CD4-positive, CD25-positive, alpha-beta regulatory T cell (primary cell): ENCODE results near the gene AXIN2. TPM values are rescaled to one million over a fixed set of nuclear protein-coding genes. Genes with fewer than 3 reads are reported as not detected.

Experiments
- ATAC-seq, 2 donors: fragments of 150-1000 bp; cut with Tn5 transposase; one replicate each; pipeline ENCODE4 v1.10.0; 2021; ENCODE audit warnings: low read depth in 2 of 2, moderate number of reproducible peaks in 2 of 2, moderate library complexity in 1 of 2
- DNase-seq, 3 donors: peaks; one replicate each; pipeline versions ENCODE4 v3.0.0 to v3.0.0-alpha.2; 2012 to 2022; ENCODE audit warnings: mixed read lengths in 1 of 3
- H3K27ac ChIP-seq: one replicate; pipeline ENCODE4 v1.7.0; 2013; ENCODE audit warnings: mild to moderate bottlenecking, low read length; ENCODE audit not compliant: insufficient read depth, poor library complexity, severe bottlenecking
- H3K27me3 ChIP-seq: one replicate; pipeline ENCODE4 v1.7.0; 2013; ENCODE audit warnings: low read length; ENCODE audit not compliant: control insufficient read depth, insufficient read depth
- H3K36me3 ChIP-seq: one replicate; pipeline ENCODE4 v1.7.0; 2013; ENCODE audit warnings: mild to moderate bottlenecking, low read length, moderate library complexity; ENCODE audit not compliant: control insufficient read depth, insufficient read depth
- H3K4me1 ChIP-seq: 2 replicates; pipeline ENCODE4 v1.7.0; 2013; ENCODE audit warnings: mild to moderate bottlenecking, low read length; ENCODE audit not compliant: insufficient read depth, control insufficient read depth, poor library complexity, severe bottlenecking
- H3K4me3 ChIP-seq: one replicate; pipeline ENCODE4 v1.7.0; 2013; ENCODE audit warnings: low read depth, mild to moderate bottlenecking, low read length, moderate library complexity
- H3K9me3 ChIP-seq, 2 experiments: 1 replicate in 1 of 2; 2 replicates in 1 of 2; pipeline ENCODE4 v1.7.0; 2013; ENCODE audit warnings: low read length in 2 of 2, mild to moderate bottlenecking in 1 of 2, moderate library complexity in 1 of 2; ENCODE audit not compliant: control insufficient read depth in 2 of 2
- H3K27ac Mint-ChIP-seq, 3 donors: one replicate each; pipeline ENCODE4 v1.8.0; 2020 to 2022; ENCODE audit warnings: mild to moderate bottlenecking in 3 of 3, mixed read lengths in 3 of 3, moderate library complexity in 2 of 3
- H3K27me3 Mint-ChIP-seq: one replicate; pipeline ENCODE4 v1.8.0; 2022; ENCODE audit warnings: mild to moderate bottlenecking, mixed read lengths
- H3K36me3 Mint-ChIP-seq: one replicate; pipeline ENCODE4 v1.8.0; 2020; ENCODE audit warnings: mixed read lengths
- H3K4me1 Mint-ChIP-seq, 4 donors: one replicate each; pipeline ENCODE4 v1.8.0; 2020 to 2022; ENCODE audit warnings: mixed read lengths in 4 of 4, mild to moderate bottlenecking in 1 of 4
- H3K4me3 Mint-ChIP-seq, 4 donors: one replicate each; pipeline ENCODE4 v1.8.0; 2020 to 2022; ENCODE audit warnings: mild to moderate bottlenecking in 4 of 4, mixed read lengths in 4 of 4, moderate library complexity in 3 of 4
- H3K9me3 Mint-ChIP-seq, 7 donors: one replicate each; pipeline ENCODE4 v1.8.0; 2020 to 2022; ENCODE audit warnings: mixed read lengths in 7 of 7, mild to moderate bottlenecking in 3 of 7, moderate library complexity in 2 of 7
- polyA plus RNA-seq, 4 donors: library from polyadenylated mRNA; unstranded; fragments of 300-500 nt; fragmentation: Illumina TruSeq; gene quantifications; one replicate each; pipeline ENCODE4 v1.2.3, GENCODE V29; 2021
- total RNA-seq: library from RNA; stranded (reverse); gene quantifications from one replicate; pipeline ENCODE4 v1.2.3, GENCODE V29; 2022

The AXIN2 gene
- total and polyA plus RNA-seq, 5 donors from 2014 or later = 0.80 to 17.9 (median 2.0) TPM

DNA sequence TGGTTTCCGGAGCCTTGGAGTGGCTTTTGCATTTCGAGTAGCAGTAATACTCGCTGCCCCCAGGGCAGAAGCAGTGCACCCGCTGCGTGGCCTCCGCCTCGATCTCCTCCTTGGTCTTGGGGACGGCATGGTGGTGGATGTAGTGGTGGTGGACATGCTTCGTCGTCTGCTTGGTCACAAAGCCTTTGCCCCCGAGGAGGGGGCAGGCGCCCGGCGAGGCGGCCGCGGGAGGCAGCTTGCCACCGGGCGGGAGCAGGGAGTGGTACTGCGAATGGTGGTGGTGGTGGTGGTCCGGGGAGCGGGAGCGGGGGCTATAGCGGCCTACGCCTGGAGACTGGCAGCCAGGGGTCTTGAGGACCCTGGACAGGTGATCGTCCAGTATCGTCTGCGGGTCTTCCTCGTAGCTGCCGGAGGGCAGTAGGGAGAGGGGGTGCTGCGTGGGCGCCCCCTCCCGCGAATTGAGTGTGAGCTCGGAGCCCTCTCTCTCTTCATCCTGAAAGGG, 24.1 kb downstream of the AXIN2 start:
- no peak overlapping the region for H3K27ac Mint-ChIP-seq
- H3K36me3 ChIP-seq = peaks cover 5% of the 10 kb centered on the region
- no peak overlapping the region for H3K27ac ChIP-seq
- H3K9me3 Mint-ChIP-seq = peaks cover 0 to 1% (median 0%) of the 10 kb centered on the region in 7 donors
- ATAC-seq (no peak), DNase-seq (no peak)
- H3K4me3 Mint-ChIP-seq = no peak overlapping the region
- no peaks in the 10 kb centered on the region for H3K4me1 ChIP-seq
- H3K27me3 ChIP-seq = no peaks in the 10 kb centered on the region
- H3K9me3 ChIP-seq = no peaks in the 10 kb centered on the region
- H3K4me3 ChIP-seq = no peak overlapping the region
- H3K27me3 Mint-ChIP-seq = no peaks in the 10 kb centered on the region
- H3K36me3 Mint-ChIP-seq = peaks cover 28% of the 10 kb centered on the region
- peaks cover 0 to 17% (median 1%) of the 10 kb centered on the region in 4 donors for H3K4me1 Mint-ChIP-seq

DNA sequence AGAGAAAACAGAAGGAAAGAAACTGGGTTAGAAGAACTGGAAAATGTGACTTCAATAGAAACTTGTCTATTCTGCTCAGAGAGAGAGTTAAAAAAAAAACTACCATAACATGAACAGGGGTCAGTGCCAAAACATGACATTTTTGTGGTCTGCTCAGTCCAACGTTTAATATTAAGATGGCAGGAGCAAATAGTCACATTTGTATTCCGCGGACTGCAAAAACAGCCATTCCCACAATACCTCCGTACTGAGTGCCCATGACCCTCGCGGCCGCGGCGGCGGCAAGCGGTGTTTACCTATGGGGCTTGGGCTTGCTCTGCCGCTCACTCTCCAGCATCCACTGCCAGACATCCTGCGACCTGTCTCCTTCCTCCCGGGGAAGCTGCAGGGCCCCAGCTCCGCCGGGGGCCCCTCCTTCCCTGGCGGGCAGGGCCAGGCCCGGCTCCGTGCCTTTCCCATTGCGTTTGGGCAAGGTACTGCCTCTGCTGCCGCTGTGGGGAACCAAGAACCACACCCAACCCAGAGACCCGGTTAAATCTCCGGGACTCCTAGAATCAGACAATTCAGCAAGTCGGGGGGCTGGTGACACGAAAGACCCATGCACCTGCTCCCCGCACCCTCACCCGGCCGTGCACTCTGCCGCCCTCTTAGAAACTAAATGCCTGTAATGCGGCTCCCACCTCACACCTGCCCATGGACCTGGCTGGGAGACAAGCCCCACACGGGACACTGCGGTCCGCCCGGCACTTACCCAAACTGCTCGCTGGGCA, 24.7 kb downstream of the AXIN2 start:
- Mint-ChIP-seq H3K36me3 (peaks cover 34% of the 10 kb centered on the region), H3K27me3 (no peaks in the 10 kb centered on the region), H3K27ac (no peak overlapping the region), H3K4me3 (no peak overlapping the region), H3K4me1 (peaks cover 0 to 17% (median 1%) of the 10 kb centered on the region in 4 donors), H3K9me3 (peaks cover 0 to 1% (median 0%) of the 10 kb centered on the region in 7 donors)
- ATAC-seq = no peak
- Histone ChIP-seq H3K27me3 (no peaks in the 10 kb centered on the region), H3K4me1 (no peaks in the 10 kb centered on the region), H3K4me3 (no peak overlapping the region), H3K36me3 (peaks cover 5% of the 10 kb centered on the region), H3K9me3 (no peaks in the 10 kb centered on the region), H3K27ac (no peak overlapping the region)
- no peak for DNase-seq

DNA sequence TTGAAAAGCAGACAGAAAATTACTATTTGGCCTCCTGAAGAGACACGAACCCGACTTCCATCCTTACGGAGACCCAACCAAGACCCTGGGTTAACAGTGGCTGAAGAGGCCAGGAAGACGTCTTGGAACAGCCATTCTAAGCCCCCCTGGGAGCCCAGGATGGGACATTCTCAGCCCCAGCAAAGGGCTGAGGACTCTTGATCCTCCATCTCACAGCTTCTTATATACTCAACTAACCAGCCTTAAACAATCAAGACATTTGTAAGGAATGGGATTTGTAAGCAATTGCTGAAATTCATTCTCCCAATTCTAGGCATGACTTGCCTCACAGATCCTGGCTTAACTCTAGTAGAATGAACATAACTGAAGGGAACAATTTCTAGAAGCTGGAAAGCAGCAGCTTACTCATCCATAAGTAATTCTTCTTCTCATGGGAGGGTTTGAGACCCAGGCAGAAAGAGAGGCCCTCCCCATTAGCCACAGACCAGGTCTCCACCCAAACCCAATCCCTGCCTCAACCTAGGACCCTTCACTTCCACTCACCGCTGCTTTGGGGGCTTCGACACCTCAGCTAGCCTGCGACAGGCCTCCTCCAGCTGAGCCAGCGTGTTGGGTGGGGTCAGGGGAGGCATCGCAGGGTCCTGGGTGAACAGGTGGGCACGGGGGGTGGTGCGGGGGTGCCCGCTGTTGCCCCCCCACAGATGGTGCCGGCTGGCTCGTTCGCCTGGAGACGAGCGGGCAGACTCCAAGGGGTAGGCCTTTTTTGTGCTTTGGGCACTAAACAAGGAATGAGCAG, 25.5 kb downstream of the AXIN2 start:
- Histone ChIP-seq H3K9me3 (no peaks in the 10 kb centered on the region), H3K4me1 (no peaks in the 10 kb centered on the region), H3K36me3 (no peaks in the 10 kb centered on the region), H3K27ac (no peak overlapping the region), H3K27me3 (no peaks in the 10 kb centered on the region), H3K4me3 (no peak overlapping the region)
- Mint-ChIP-seq H3K27ac (peak overlapping the region in 2 of 3 donors; percentile 55 to 75), H3K4me1 (peaks cover 0 to 17% (median 1%) of the 10 kb centered on the region in 4 donors), H3K4me3 (peak overlapping the region in 1 of 4 donors; percentile 64), H3K9me3 (no peaks in the 10 kb centered on the region), H3K36me3 (peaks cover 28% of the 10 kb centered on the region), H3K27me3 (no peaks in the 10 kb centered on the region)
- DNase-seq (no peak), ATAC-seq (no peak)

DNA sequence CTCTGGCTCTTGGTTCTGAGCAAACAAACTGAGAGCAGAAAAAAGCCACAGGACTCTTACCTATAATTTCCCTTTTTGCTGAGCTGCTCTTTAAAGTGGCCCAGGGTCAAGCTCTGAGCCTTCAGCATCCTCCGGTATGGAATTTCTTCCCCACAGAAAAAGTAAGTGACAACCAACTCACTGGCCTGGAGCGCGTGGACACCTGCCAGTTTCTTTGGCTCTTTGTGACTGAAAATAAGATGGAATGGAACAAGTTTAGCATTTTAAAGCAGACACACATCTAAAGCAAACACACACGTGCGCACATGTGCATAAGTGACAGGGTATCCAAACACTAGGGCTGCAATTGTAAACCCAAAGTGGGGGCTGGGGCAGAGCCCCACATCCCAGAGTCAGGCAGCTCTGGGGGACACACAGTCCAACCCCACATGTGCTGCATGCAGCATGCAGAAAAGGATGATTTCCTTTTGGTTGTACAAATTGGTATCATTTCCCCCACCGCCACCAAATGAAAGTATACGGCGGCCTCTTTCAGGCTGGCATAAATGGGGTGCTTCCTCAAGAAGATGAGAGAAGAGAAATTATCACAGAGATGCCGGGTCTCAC, 27.5 kb downstream of the AXIN2 start:
- no peaks in the 10 kb centered on the region for H3K4me1 Mint-ChIP-seq

DNA sequence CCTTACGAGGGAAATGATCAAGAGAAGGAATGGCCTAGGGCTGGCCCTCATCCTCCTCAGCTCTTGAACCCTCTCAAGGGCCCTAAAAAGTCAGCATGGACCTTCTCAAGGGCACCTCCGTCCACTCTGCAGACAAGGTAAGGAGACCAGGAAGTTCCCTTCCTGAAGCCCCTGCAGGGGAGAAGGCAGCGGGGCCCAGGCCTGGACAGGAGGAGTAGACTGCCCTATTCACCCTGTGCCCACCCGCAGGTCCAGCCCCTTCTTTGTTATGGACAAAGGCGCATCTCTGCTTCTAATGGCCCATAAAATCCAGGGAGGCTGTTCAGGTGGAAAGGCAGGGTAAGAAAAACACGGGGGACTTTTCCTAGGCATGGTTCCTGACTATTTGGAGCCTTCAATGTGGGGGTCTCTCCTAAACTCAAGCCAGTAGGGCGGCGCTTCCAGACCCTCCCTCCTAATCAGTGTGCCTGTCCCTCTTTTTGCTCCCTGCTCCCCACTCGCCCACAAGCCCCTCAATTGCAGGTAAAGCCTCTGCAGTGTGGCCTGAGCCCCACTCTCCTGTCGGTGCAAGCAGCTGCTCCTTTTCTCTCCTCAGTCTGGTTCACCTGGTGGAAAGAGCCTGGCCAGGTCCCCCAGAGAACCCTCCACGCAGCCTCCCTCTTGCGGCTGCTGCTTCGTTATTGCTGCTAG, 28.2 kb downstream of the AXIN2 start:
- H3K4me3 ChIP-seq = no peak overlapping the region
- DNase-seq (no peak), ATAC-seq (no peak)
- Mint-ChIP-seq H3K4me1 (no peaks in the 10 kb centered on the region), H3K36me3 (peaks cover 37% of the 10 kb centered on the region), H3K4me3 (no peak overlapping the region), H3K27me3 (no peaks in the 10 kb centered on the region), H3K9me3 (no peaks in the 10 kb centered on the region), H3K27ac (no peak overlapping the region)
- H3K27me3 ChIP-seq = no peaks in the 10 kb centered on the region
- no peak overlapping the region for H3K27ac ChIP-seq
- H3K9me3 ChIP-seq = no peaks in the 10 kb centered on the region
- no peaks in the 10 kb centered on the region for H3K36me3 ChIP-seq
- H3K4me1 ChIP-seq = no peaks in the 10 kb centered on the region

More for the DNA sequence above, 27.5 kb downstream of the AXIN2 start:
- Histone ChIP-seq H3K27me3 (no peaks in the 10 kb centered on the region), H3K27ac (no peak overlapping the region), H3K36me3 (no peaks in the 10 kb centered on the region), H3K9me3 (no peaks in the 10 kb centered on the region), H3K4me3 (no peak overlapping the region), H3K4me1 (no peaks in the 10 kb centered on the region)
- Mint-ChIP-seq H3K27me3 (no peaks in the 10 kb centered on the region), H3K27ac (peak overlapping the region in 1 of 3 donors; percentile 46), H3K9me3 (no peaks in the 10 kb centered on the region), H3K36me3 (peaks cover 34% of the 10 kb centered on the region), H3K4me3 (no peak overlapping the region)
- no peak for DNase-seq
- ATAC-seq = no peak

DNA sequence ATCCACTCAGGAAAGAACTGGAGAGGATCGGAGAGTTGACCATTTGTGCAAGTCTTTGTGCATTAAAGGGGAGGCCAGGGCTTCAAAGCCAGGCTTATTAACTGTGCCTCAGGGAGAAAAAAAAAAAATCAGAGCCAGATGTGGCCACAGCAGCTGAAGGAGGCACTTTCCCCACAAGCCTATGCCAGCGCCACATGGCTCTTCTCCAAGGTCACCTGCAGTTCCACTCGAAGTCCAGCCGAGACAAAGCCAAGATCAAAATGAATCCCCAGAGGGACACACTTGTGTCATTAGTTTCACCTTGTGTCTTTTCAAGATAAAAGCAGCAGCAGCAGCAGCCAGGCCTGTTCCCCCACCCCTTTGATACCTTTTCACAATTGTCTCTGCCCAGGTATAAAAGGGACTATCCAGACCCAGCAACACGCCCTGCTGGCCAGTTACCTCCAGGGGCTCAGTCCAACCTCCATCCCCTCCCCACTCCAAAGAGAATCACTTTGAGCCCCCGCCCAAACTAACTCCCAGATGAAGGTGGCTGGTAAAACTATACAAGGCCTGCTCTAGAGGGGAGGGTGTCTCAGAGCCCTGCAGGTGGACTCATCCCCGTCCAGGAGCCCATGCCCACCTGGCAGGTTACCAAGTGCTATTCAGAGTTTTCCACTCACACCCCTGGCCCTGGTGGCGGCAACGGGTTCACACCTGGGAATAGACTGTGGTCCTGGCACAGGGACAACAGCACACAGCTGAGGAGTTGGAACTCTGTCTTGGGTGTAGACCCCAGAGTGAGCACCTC, 29.2 kb downstream of the AXIN2 start:
- no peak for ATAC-seq

More for the DNA sequence above, 29.2 kb downstream of the AXIN2 start:
- Histone ChIP-seq H3K36me3 (no peaks in the 10 kb centered on the region), H3K27me3 (no peaks in the 10 kb centered on the region), H3K4me1 (no peaks in the 10 kb centered on the region), H3K4me3 (no peak overlapping the region), H3K9me3 (no peaks in the 10 kb centered on the region), H3K27ac (no peak overlapping the region)
- H3K4me3 Mint-ChIP-seq = no peak overlapping the region
- H3K27ac Mint-ChIP-seq = peak overlapping the region in 1 of 3 donors; percentile 20
- no peaks in the 10 kb centered on the region for H3K9me3 Mint-ChIP-seq
- H3K4me1 Mint-ChIP-seq = no peaks in the 10 kb centered on the region
- peaks cover 37% of the 10 kb centered on the region for H3K36me3 Mint-ChIP-seq
- DNase-seq = no peak
- H3K27me3 Mint-ChIP-seq = no peaks in the 10 kb centered on the region
